Caco-2 (cell line): ENCODE results near the gene DTWD2. TPM values are rescaled to one million over a fixed set of nuclear protein-coding genes. Genes with fewer than 3 reads are reported as not detected.
"Not testable (repeated sequence)": the region's sequence is repeated elsewhere in the genome, so short reads cannot be mapped to it uniquely, and the experiment has no call there.

Experiments
- BruUV-seq: library from RNA; stranded (reverse); fragments of 400-500 nt; replicated peaks from 2 replicates; lab custom pipeline; 2021; lab: Mats Ljungman, UMichigan
- CTCF ChIA-PET: fragments of 300-600 bp; sonication (Branson Sonifier 250); formaldehyde crosslinking; loops from one replicate; lab custom pipeline; 2022; ENCODE audit warnings: antibody characterized with exemption; lab: Charles Lee
- POLR2A ChIA-PET: fragments of 300-600 bp; sonication (Branson Sonifier 250); formaldehyde crosslinking; loops from one replicate; lab custom pipeline; 2022; ENCODE audit warnings: antibody characterized with exemption; lab: Charles Lee
- DNase-seq, 2 experiments: peaks; one replicate each; pipeline versions ENCODE4 v3.0.0 to v3.0.0-alpha.2; 2020 to 2022
- H3K27me3 ChIP-seq: replicated peaks from 2 replicates; pipeline ENCODE4 v1.6.0; 2011; ENCODE audit warnings: low read length; ENCODE audit not compliant: control insufficient read depth, insufficient read depth
- H3K36me3 ChIP-seq: 2 replicates; pipeline ENCODE4 v1.5.1; 2011; ENCODE audit warnings: low read length; ENCODE audit not compliant: control insufficient read depth, insufficient read depth
- H3K4me1 ChIP-seq: fragments of 250-450 bp; sonication (Bioruptor Pico); 2 replicates; pipeline ENCODE4 v1.5.1; 2020; ENCODE audit warnings: mild to moderate bottlenecking
- H3K4me3 ChIP-seq: 2 replicates; pipeline ENCODE4 v1.5.1; 2011; ENCODE audit warnings: low read depth, mild to moderate bottlenecking, control low read depth, low read length
- H3K9me3 ChIP-seq: fragments of 250-450 bp; sonication (Bioruptor Pico); 2 replicates; pipeline ENCODE4 v1.5.1; 2020; ENCODE audit warnings: mild to moderate bottlenecking, moderate library complexity
- H3K27ac Mint-ChIP-seq: one replicate; pipeline ENCODE4 v1.8.0; 2022; ENCODE audit warnings: mixed read lengths; ENCODE audit not compliant: unreplicated experiment
- H3K27me3 Mint-ChIP-seq: one replicate; pipeline ENCODE4 v1.8.0; 2022; ENCODE audit warnings: mixed read lengths; ENCODE audit not compliant: insufficient read depth, unreplicated experiment
- H3K36me3 Mint-ChIP-seq: one replicate; pipeline ENCODE4 v1.8.0; 2022; ENCODE audit warnings: mild to moderate bottlenecking, mixed read lengths; ENCODE audit not compliant: insufficient read depth, unreplicated experiment
- H3K4me1 Mint-ChIP-seq: one replicate; pipeline ENCODE4 v1.8.0; 2022; ENCODE audit warnings: low read depth, mixed read lengths; ENCODE audit not compliant: unreplicated experiment
- H3K4me3 Mint-ChIP-seq: one replicate; pipeline ENCODE4 v1.8.0; 2022; ENCODE audit warnings: mild to moderate bottlenecking, moderate library complexity, mixed read lengths; ENCODE audit not compliant: unreplicated experiment
- H3K9me3 Mint-ChIP-seq: one replicate; pipeline ENCODE4 v1.8.0; 2022; ENCODE audit warnings: mixed read lengths; ENCODE audit not compliant: unreplicated experiment
- intact Hi-C: fragments of 100-400 bp; cut with micrococcal nuclease; formaldehyde crosslinking; loops from one replicate; pipeline ENCODE4 v1.10.0; 2022; ENCODE audit not compliant: unreplicated experiment
- total RNA-seq: library from RNA; stranded (reverse); gene quantifications from 2 replicates; pipeline ENCODE4 v1.2.3, GENCODE V29; 2022
- TF ChIP-seq, protein P1 (sequence below), 2 experiments: fragments of 200-600 bp in 1 of 2; IDR thresholded peaks; 1 replicate in 1 of 2; 2 replicates in 1 of 2; pipeline versions ENCODE4 v1.5.1 to v1.8.0; 2011 to 2022; ENCODE audit warnings: antibody characterized with exemption in 1 of 2, control low read depth in 1 of 2, inconsistent platforms in 1 of 2, low read depth in 1 of 2, low read length in 1 of 2, mild to moderate bottlenecking in 1 of 2, moderate library complexity in 1 of 2; ENCODE audit not compliant: insufficient read depth in 1 of 2, severe bottlenecking in 1 of 2, unreplicated experiment in 1 of 2

The DTWD2 gene
- total RNA-seq, 1 experiment from 2014 or later: 5.6 TPM

- no peak overlapping the region for H3K27ac Mint-ChIP-seq
- Histone ChIP-seq H3K9me3 (peaks cover 19% of the 10 kb centered on the region), H3K4me1 (no peaks in the 10 kb centered on the region), H3K36me3 (no peaks in the 10 kb centered on the region), H3K27me3 (no peaks in the 10 kb centered on the region), H3K4me3 (no peak overlapping the region)
- DNase-seq: no peak
- H3K27me3 Mint-ChIP-seq: no peaks in the 10 kb centered on the region
- POLR2A ChIA-PET: no interaction called here
- no peak overlapping the region for H3K4me3 Mint-ChIP-seq
- no peaks in the 10 kb centered on the region for H3K4me1 Mint-ChIP-seq
- H3K9me3 Mint-ChIP-seq: peaks cover 17% of the 10 kb centered on the region
- CTCF ChIA-PET: no interaction called here
- H3K36me3 Mint-ChIP-seq: no peaks in the 10 kb centered on the region
- TF ChIP-seq, protein P1, sequence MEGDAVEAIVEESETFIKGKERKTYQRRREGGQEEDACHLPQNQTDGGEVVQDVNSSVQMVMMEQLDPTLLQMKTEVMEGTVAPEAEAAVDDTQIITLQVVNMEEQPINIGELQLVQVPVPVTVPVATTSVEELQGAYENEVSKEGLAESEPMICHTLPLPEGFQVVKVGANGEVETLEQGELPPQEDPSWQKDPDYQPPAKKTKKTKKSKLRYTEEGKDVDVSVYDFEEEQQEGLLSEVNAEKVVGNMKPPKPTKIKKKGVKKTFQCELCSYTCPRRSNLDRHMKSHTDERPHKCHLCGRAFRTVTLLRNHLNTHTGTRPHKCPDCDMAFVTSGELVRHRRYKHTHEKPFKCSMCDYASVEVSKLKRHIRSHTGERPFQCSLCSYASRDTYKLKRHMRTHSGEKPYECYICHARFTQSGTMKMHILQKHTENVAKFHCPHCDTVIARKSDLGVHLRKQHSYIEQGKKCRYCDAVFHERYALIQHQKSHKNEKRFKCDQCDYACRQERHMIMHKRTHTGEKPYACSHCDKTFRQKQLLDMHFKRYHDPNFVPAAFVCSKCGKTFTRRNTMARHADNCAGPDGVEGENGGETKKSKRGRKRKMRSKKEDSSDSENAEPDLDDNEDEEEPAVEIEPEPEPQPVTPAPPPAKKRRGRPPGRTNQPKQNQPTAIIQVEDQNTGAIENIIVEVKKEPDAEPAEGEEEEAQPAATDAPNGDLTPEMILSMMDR (IDR thresholded peaks at IDR 0.05; ENCODE audit: insufficient read depth in 1 of 2, low read depth in 1 of 2, low read length in 1 of 2, severe bottlenecking in 1 of 2, unreplicated experiment in 1 of 2): no peak
- BruUV-seq: no TSS peak
- intact Hi-C loops: no loop called here
These were observed 7.8 kb upstream of the DTWD2 start for GRCh38 chr5:118996098-118996497.

- ChIA-PET POLR2A (no interaction called here), CTCF (no interaction called here)
- TF ChIP-seq, protein P1 (IDR thresholded peaks at IDR 0.05; ENCODE audit: insufficient read depth in 1 of 2, low read depth in 1 of 2, low read length in 1 of 2, severe bottlenecking in 1 of 2, unreplicated experiment in 1 of 2): no peak
- no peak for DNase-seq
- intact Hi-C loops: no loop called here
- Mint-ChIP-seq H3K9me3 (peaks cover 2% of the 10 kb centered on the region), H3K27ac (no peak overlapping the region), H3K4me1 (peaks cover 7% of the 10 kb centered on the region), H3K27me3 (no peaks in the 10 kb centered on the region), H3K4me3 (no peak overlapping the region), H3K36me3 (no peaks in the 10 kb centered on the region)
- H3K27me3 ChIP-seq: no peaks in the 10 kb centered on the region
- peaks cover 16% of the 10 kb centered on the region for H3K9me3 ChIP-seq
- no peak overlapping the region for H3K4me3 ChIP-seq
- no TSS peak for BruUV-seq
- H3K4me1 ChIP-seq: peaks cover 12% of the 10 kb centered on the region
- no peaks in the 10 kb centered on the region for H3K36me3 ChIP-seq
These were observed 6.2 kb upstream of the DTWD2 start for GRCh38 chr5:118994595-118994994.

DNA sequence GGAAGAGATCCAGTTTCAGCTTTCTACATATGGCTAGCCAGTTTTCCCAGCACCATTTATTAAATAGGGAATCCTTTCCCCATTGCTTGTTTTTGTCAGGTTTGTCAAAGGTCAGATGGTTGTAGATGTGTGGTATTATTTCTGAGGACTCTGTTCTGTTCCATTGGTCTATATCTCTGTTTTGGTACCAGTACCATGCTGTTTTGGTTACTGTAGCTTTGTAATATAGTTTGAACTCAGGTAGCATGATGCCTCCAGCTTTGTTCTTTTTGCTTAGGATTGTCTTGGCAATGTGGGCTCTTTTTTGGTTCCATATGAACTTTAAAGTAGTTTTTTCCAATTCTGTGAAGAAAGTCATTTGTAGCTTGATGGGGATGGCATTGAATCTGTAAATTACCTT, 4.8 kb upstream of the DTWD2 start:
- H3K36me3 Mint-ChIP-seq, H3K4me3 ChIP-seq, H3K9me3 ChIP-seq, H3K4me1 Mint-ChIP-seq, CTCF ChIA-PET, H3K36me3 ChIP-seq, H3K9me3 Mint-ChIP-seq, H3K27me3 Mint-ChIP-seq, H3K27me3 ChIP-seq, BruUV-seq, H3K4me3 Mint-ChIP-seq, H3K27ac Mint-ChIP-seq, DNase-seq, intact Hi-C loops, POLR2A ChIA-PET: not testable (repeated sequence)
- H3K4me1 ChIP-seq: peaks cover 19% of the 10 kb centered on the region

DNA sequence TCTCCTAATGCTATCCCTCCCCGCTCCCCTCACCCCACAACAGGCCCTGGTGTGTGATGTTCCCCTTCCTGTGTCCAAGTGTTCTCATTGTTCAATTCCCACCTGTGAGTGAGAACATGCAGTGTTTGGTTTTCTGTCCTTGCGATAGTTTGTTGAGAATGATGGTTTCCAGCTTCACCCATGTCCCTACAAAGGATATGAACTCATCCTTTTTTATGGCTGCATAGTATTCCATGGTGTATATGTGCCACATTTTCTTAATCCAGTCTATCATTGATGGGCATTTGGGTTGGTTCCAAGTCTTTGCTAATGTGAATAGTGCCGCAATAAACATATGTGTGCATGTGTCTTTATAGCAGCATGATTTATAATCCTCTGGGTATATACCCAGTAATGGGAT, 3.7 kb upstream of the DTWD2 start:
- DNase-seq, BruUV-seq, H3K9me3 ChIP-seq, H3K27me3 Mint-ChIP-seq, H3K36me3 Mint-ChIP-seq, H3K27ac Mint-ChIP-seq, POLR2A ChIA-PET, H3K36me3 ChIP-seq, H3K27me3 ChIP-seq, H3K4me3 ChIP-seq, CTCF ChIA-PET, H3K9me3 Mint-ChIP-seq, intact Hi-C loops, H3K4me3 Mint-ChIP-seq: not testable (repeated sequence)
- H3K4me1 Mint-ChIP-seq: peaks cover 13% of the 10 kb centered on the region
- H3K4me1 ChIP-seq: peaks cover 24% of the 10 kb centered on the region
